ENCODE measurements around the gene LGALS3BP. TPM values are rescaled to one million over a fixed set of nuclear protein-coding genes. Genes with fewer than 3 reads are reported as not detected.

Gene LGALS3BP
- total RNA-seq, 4 donors from 2014 or later: 191 to 392 (median 296) TPM

GRCh38 chr17:78971756-78972506, 7.8 kb downstream of the LGALS3BP start:
- TF ChIP-seq EP300 (IDR thresholded peaks at IDR 0.05): no peak
- TF ChIP-seq POLR2A (IDR thresholded peaks at IDR 0.05): no peak
- no peak for TF ChIP-seq CTCF (IDR thresholded peaks at IDR 0.05)
- Histone ChIP-seq H3K4me3 (no peak overlapping the region), H3K4me1 (peaks cover 0 to 65% (median 30%) of the 10 kb centered on the region in 4 donors), H3K9me3 (no peaks in the 10 kb centered on the region), H3K36me3 (peaks cover 0 to 40% (median 0%) of the 10 kb centered on the region in 3 donors), H3K27ac (peak overlapping the region; percentile 13 to 78 (median 52)), H3K27me3 (no peaks in the 10 kb centered on the region)
- WGBS, 2 donors: 68 to 74% methylated on average over 21 of the region's 22 CpGs
- DNase-seq (ENCODE audit: low spot score in 2 of 2): no peak

GRCh38 chr17:78970834-78971755, 8.6 kb downstream of the LGALS3BP start:
- Histone ChIP-seq H3K4me3 (no peak overlapping the region), H3K9me3 (no peaks in the 10 kb centered on the region), H3K4me1 (peaks cover 0 to 60% (median 22%) of the 10 kb centered on the region in 4 donors), H3K27ac (peak overlapping the region; percentile 10 to 78 (median 42)), H3K27me3 (no peaks in the 10 kb centered on the region), H3K36me3 (peaks cover 0 to 40% (median 0%) of the 10 kb centered on the region in 3 donors)
- TF ChIP-seq POLR2A (IDR thresholded peaks at IDR 0.05): no peak
- TF ChIP-seq CTCF (IDR thresholded peaks at IDR 0.05): peak; percentile 84 to 97 (median 90)
- peak; percentile 16 to 64 for TF ChIP-seq EP300 (IDR thresholded peaks at IDR 0.05)
- WGBS, 2 donors: 33 to 42% methylated on average over 32 to 33 of the region's 33 CpGs
- DNase-seq (ENCODE audit: low spot score in 2 of 2): peak; percentile 83 to 95

GRCh38 chr17:78969865-78970264, 9.9 kb downstream of the LGALS3BP start:
- H3K4me3 ChIP-seq: no peak overlapping the region
- H3K36me3 ChIP-seq: peaks cover 0 to 40% (median 0%) of the 10 kb centered on the region in 3 donors
- WGBS, 2 donors: 85 to 92% methylated on average over 4 to 8 of the region's 9 CpGs
- TF ChIP-seq POLR2A (IDR thresholded peaks at IDR 0.05) (no peak), CTCF (IDR thresholded peaks at IDR 0.05) (no peak), EP300 (IDR thresholded peaks at IDR 0.05) (no peak)
- no peak overlapping the region for H3K27ac ChIP-seq
- H3K4me1 ChIP-seq: peaks cover 0 to 48% (median 12%) of the 10 kb centered on the region in 4 donors
- no peaks in the 10 kb centered on the region for H3K27me3 ChIP-seq
- H3K9me3 ChIP-seq: no peaks in the 10 kb centered on the region
- no peak for DNase-seq (ENCODE audit: low spot score in 2 of 2)

GRCh38 chr17:78967782-78968362, 11.9 kb downstream of the LGALS3BP start:
- Histone ChIP-seq H3K27me3 (no peaks in the 10 kb centered on the region), H3K4me3 (no peak overlapping the region), H3K27ac (no peak overlapping the region), H3K4me1 (peaks cover 0 to 29% (median 6%) of the 10 kb centered on the region in 4 donors), H3K36me3 (peaks cover 0 to 39% (median 0%) of the 10 kb centered on the region in 3 donors), H3K9me3 (no peaks in the 10 kb centered on the region)
- no peak for TF ChIP-seq CTCF (IDR thresholded peaks at IDR 0.05)
- TF ChIP-seq EP300 (IDR thresholded peaks at IDR 0.05): no peak
- TF ChIP-seq POLR2A (IDR thresholded peaks at IDR 0.05): no peak
- no peak for DNase-seq (ENCODE audit: low spot score in 2 of 2)
- 81 to 91% methylated on average over 13 to 21 of the region's 21 CpGs for WGBS, 2 donors

Data from tibial nerve (tissue), 4 donors.